CMK (cell line): Measurements from ENCODE around the gene TRAPPC6A.

Experiments
- DNase-seq: peaks from one replicate; pipeline ENCODE4 v3.0.0-alpha.2; 2010; ENCODE audit warnings: low read depth

TRAPPC6A gene

GRCh38 chr19:45149129-45149528 lies 28.9 kb downstream of the TRAPPC6A start:
- no peak for DNase-seq

GRCh38 chr19:45147835-45148676 lies 30.0 kb downstream of the TRAPPC6A start:
- no peak for DNase-seq

GRCh38 chr19:45146741-45147205 lies 31.3 kb downstream of the TRAPPC6A start:
- DNase-seq = no peak

- no peak for DNase-seq
Observed at GRCh38 chr19:45146251-45146650, 31.8 kb downstream of the TRAPPC6A start.

- no peak for DNase-seq
Observed at GRCh38 chr19:45145270-45146189, 32.5 kb downstream of the TRAPPC6A start.

GRCh38 chr19:45144431-45145269 lies 33.4 kb downstream of the TRAPPC6A start:
- DNase-seq = no peak

- DNase-seq = no peak
Observed at GRCh38 chr19:45142726-45143110, 35.3 kb downstream of the TRAPPC6A start.

GRCh38 chr19:45142016-45142725 lies 35.9 kb downstream of the TRAPPC6A start:
- DNase-seq = no peak

- DNase-seq = no peak
Observed at GRCh38 chr19:45141203-45141900, 36.7 kb downstream of the TRAPPC6A start.

GRCh38 chr19:45140533-45140932 lies 37.5 kb downstream of the TRAPPC6A start:
- DNase-seq = no peak

GRCh38 chr19:45140144-45140503 lies 37.9 kb downstream of the TRAPPC6A start:
- DNase-seq = no peak

GRCh38 chr19:45139286-45140143 lies 38.5 kb downstream of the TRAPPC6A start:
- DNase-seq = no peak

GRCh38 chr19:45138303-45138751 lies 39.7 kb downstream of the TRAPPC6A start:
- no peak for DNase-seq

- no peak for DNase-seq
Observed at GRCh38 chr19:45137179-45137761, 40.8 kb downstream of the TRAPPC6A start.

GRCh38 chr19:45136507-45137178 lies 41.4 kb downstream of the TRAPPC6A start:
- DNase-seq = no peak

GRCh38 chr19:45135176-45135885 lies 42.7 kb downstream of the TRAPPC6A start:
- DNase-seq = no peak

GRCh38 chr19:45133661-45134060 lies 44.4 kb downstream of the TRAPPC6A start:
- DNase-seq = no peak
